ENCODE data around the gene FZR1. TPM values are rescaled to one million over a fixed set of nuclear protein-coding genes. Genes with fewer than 3 reads are reported as not detected.

The FZR1 gene
- total RNA-seq, 1 donor from 2014 or later = 51.9 TPM

- TF ChIP-seq, protein P1, sequence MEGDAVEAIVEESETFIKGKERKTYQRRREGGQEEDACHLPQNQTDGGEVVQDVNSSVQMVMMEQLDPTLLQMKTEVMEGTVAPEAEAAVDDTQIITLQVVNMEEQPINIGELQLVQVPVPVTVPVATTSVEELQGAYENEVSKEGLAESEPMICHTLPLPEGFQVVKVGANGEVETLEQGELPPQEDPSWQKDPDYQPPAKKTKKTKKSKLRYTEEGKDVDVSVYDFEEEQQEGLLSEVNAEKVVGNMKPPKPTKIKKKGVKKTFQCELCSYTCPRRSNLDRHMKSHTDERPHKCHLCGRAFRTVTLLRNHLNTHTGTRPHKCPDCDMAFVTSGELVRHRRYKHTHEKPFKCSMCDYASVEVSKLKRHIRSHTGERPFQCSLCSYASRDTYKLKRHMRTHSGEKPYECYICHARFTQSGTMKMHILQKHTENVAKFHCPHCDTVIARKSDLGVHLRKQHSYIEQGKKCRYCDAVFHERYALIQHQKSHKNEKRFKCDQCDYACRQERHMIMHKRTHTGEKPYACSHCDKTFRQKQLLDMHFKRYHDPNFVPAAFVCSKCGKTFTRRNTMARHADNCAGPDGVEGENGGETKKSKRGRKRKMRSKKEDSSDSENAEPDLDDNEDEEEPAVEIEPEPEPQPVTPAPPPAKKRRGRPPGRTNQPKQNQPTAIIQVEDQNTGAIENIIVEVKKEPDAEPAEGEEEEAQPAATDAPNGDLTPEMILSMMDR (IDR thresholded peaks at IDR 0.05; ENCODE audit: insufficient read depth, low read length, poor library complexity, severe bottlenecking) = no peak
- Histone ChIP-seq H3K27me3 (ENCODE audit: control insufficient read depth, insufficient read depth, low read length) (no peaks in the 10 kb centered on the region), H3K36me3 (ENCODE audit: control insufficient read depth, insufficient read depth, low read length) (peaks cover 3% of the 10 kb centered on the region), H3K4me3 (ENCODE audit: low read depth, low read length) (no peak overlapping the region)
- DNase-seq (ENCODE audit: low read depth) = no peak
Measured at GRCh38 chr19:3536429-3537100, 30.5 kb downstream of the FZR1 start.

GRCh38 chr19:3537101-3537437 lies 31.0 kb downstream of the FZR1 start:
- Histone ChIP-seq H3K27me3 (ENCODE audit: control insufficient read depth, insufficient read depth, low read length) (no peaks in the 10 kb centered on the region), H3K4me3 (ENCODE audit: low read depth, low read length) (no peak overlapping the region), H3K36me3 (ENCODE audit: control insufficient read depth, insufficient read depth, low read length) (peaks cover 3% of the 10 kb centered on the region)
- TF ChIP-seq, protein P1 (IDR thresholded peaks at IDR 0.05; ENCODE audit: insufficient read depth, low read length, poor library complexity, severe bottlenecking) = no peak
- DNase-seq (ENCODE audit: low read depth) = no peak

DNA sequence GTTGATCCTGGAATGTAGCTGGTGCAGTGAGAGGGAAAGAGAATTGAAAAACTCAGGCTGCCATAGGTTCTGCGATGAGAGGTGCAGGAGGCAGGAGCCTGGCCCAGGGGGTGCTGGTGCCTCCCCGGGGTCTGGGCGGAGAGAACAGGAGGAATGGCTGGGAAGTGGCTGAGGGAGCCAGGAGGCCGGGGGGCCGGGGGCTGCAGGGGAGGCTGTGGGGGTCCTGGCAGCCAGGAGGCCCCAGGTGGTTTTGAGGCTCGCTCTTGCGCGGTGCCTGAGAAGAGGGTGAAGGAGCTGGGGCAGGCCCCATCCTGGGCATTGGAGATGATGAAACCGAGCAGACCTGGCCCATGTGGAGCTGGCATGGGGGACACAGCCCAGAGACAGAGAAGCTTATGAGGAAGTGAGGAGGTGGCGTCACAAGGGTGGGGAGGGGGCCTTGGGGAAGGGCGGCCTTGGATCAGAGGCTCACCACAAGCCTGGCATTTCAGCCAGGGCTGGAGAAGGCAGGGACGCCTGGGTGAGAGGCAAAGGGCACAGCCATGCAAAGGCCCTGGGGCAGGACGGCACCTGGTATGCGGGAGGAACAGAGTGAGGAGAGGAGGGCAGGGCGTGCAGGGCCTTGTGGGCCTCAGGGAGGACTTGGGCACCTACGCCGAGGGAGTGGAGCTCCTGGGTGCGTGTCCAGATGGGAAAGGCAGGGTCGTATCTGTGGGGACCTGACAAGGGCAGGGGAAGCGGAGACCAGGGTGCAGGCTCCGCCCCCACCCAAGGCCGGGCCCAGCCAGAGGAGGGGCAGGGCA lies 31.5 kb downstream of the FZR1 start:
- TF ChIP-seq, protein P1 (IDR thresholded peaks at IDR 0.05; ENCODE audit: insufficient read depth, low read length, poor library complexity, severe bottlenecking) = no peak
- H3K4me3 ChIP-seq (ENCODE audit: low read depth, low read length) = no peak overlapping the region
- no peak for DNase-seq (ENCODE audit: low read depth)
- H3K27me3 ChIP-seq (ENCODE audit: control insufficient read depth, insufficient read depth, low read length) = no peaks in the 10 kb centered on the region
- H3K36me3 ChIP-seq (ENCODE audit: control insufficient read depth, insufficient read depth, low read length) = peaks cover 2% of the 10 kb centered on the region

DNA sequence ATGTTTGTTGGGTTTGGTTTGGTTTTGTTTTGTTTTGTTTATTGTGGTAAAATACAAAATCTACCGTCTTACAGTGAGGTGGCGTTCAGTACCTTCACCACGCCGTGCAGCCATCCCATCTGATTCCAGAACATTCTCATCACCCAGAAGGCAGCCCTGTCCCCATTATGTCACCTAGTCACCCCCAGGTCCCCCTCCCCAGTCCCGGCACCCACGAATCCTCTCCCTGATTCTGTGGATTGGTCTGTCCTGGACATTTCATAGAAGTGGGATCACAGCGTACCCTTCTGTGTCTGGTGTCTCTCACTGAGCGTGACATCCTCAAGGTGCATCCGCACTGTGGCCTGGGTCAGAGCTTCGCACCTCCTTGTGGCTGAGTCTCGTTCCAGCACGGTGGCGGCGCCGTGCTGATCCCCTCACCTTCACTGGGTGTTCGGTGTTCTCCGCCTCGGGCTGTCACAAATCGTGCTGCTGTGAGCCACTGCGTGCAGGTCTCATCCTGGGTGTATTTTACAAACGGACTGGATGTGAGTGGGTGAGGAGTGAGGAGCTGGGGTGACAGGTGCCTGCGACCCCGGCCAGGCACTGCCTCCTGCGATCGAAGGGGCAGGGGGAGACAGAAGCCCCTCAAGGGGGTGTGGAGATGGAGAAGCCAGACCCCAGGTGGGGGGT lies 32.3 kb downstream of the FZR1 start:
- TF ChIP-seq, protein P1 (IDR thresholded peaks at IDR 0.05; ENCODE audit: insufficient read depth, low read length, poor library complexity, severe bottlenecking) = no peak
- peaks cover 2% of the 10 kb centered on the region for H3K36me3 ChIP-seq (ENCODE audit: control insufficient read depth, insufficient read depth, low read length)
- H3K4me3 ChIP-seq (ENCODE audit: low read depth, low read length) = no peak overlapping the region
- H3K27me3 ChIP-seq (ENCODE audit: control insufficient read depth, insufficient read depth, low read length) = no peaks in the 10 kb centered on the region
- DNase-seq (ENCODE audit: low read depth) = no peak

GRCh38 chr19:3538965-3539755 lies 33.0 kb downstream of the FZR1 start, which contains the start of gene TEKTIP1:
Gene TEKTIP1 (plus strand): TSS chr19:3539174. CDS start chr19:3539178, 4 bp downstream.
- Histone ChIP-seq H3K4me3 (ENCODE audit: low read depth, low read length) (no peak within 1 kb of the TSS), H3K27me3 (ENCODE audit: control insufficient read depth, insufficient read depth, low read length) (no peaks in the 10 kb centered on the region), H3K36me3 (ENCODE audit: control insufficient read depth, insufficient read depth, low read length) (peaks cover 2% of the 10 kb centered on the region)
- TF ChIP-seq, protein P1 (IDR thresholded peaks at IDR 0.05; ENCODE audit: insufficient read depth, low read length, poor library complexity, severe bottlenecking) = no peak
- DNase-seq (ENCODE audit: low read depth) = no peak
